ENCODE results near the gene STX8.
"Not testable (repeated sequence)": the region's sequence is repeated elsewhere in the genome, so short reads cannot be mapped to it uniquely, and the experiment has no call there.

STX8 gene

GRCh38 chr17:9339482-9339881 lies 236.1 kb downstream of the STX8 start:
- DNase-seq (ENCODE audit: low spot score) = not testable (repeated sequence)

- no peak for DNase-seq (ENCODE audit: low spot score)
These were observed 238.8 kb downstream of the STX8 start for GRCh38 chr17:9336817-9337216.

- DNase-seq (ENCODE audit: low spot score) = no peak
These were observed 240.8 kb downstream of the STX8 start for GRCh38 chr17:9334536-9335446.

- DNase-seq (ENCODE audit: low spot score) = no peak
These were observed 243.5 kb downstream of the STX8 start for GRCh38 chr17:9332132-9332494.

GRCh38 chr17:9331279-9332131 lies 244.1 kb downstream of the STX8 start:
- DNase-seq (ENCODE audit: low spot score) = no peak

GRCh38 chr17:9330611-9331271 lies 244.9 kb downstream of the STX8 start:
- DNase-seq (ENCODE audit: low spot score) = no peak

GRCh38 chr17:9330141-9330540 lies 245.5 kb downstream of the STX8 start:
- DNase-seq (ENCODE audit: low spot score) = no peak

- no peak for DNase-seq (ENCODE audit: low spot score)
These were observed 246.2 kb downstream of the STX8 start for GRCh38 chr17:9329251-9329921.

- no peak for DNase-seq (ENCODE audit: low spot score)
These were observed 250.8 kb downstream of the STX8 start for GRCh38 chr17:9324864-9325263.

GRCh38 chr17:9322326-9322725 lies 253.3 kb downstream of the STX8 start:
- DNase-seq (ENCODE audit: low spot score) = no peak

GRCh38 chr17:9321890-9322289 lies 253.7 kb downstream of the STX8 start:
- no peak for DNase-seq (ENCODE audit: low spot score)

GRCh38 chr17:9315360-9315759 lies 260.3 kb downstream of the STX8 start:
- DNase-seq (ENCODE audit: low spot score) = no peak

GRCh38 chr17:9313346-9313745 lies 262.3 kb downstream of the STX8 start:
- DNase-seq (ENCODE audit: low spot score) = no peak

- DNase-seq (ENCODE audit: low spot score) = no peak
These were observed 266.4 kb downstream of the STX8 start for GRCh38 chr17:9309216-9309615.

- DNase-seq (ENCODE audit: low spot score) = no peak
These were observed 267.6 kb downstream of the STX8 start for GRCh38 chr17:9308069-9308468.

GRCh38 chr17:9307313-9307998 lies 268.2 kb downstream of the STX8 start:
- no peak for DNase-seq (ENCODE audit: low spot score)

- no peak for DNase-seq (ENCODE audit: low spot score)
These were observed 269.5 kb downstream of the STX8 start for GRCh38 chr17:9306086-9306485.

- no peak for DNase-seq (ENCODE audit: low spot score)
These were observed 275.9 kb downstream of the STX8 start for GRCh38 chr17:9299695-9300094.

- no peak for DNase-seq (ENCODE audit: low spot score)
These were observed 276.8 kb downstream of the STX8 start for GRCh38 chr17:9298776-9299295.

GRCh38 chr17:9298135-9298534 lies 277.5 kb downstream of the STX8 start:
- no peak for DNase-seq (ENCODE audit: low spot score)

- no peak for DNase-seq (ENCODE audit: low spot score)
These were observed 280.9 kb downstream of the STX8 start for GRCh38 chr17:9294661-9295210.

Measured in hepatic stellate cell (primary cell).